Gastrocnemius medialis (tissue), 4 donors: Measurements from ENCODE around the gene ZNF784. TPM values are rescaled to one million over a fixed set of nuclear protein-coding genes. Genes with fewer than 3 reads are reported as not detected.

ENCODE experiments used
- ATAC-seq, 2 donors: fragments of 150-250 bp; one replicate each; pipeline ENCODE4 v1.9.1; 2016
- DNase-seq, 2 donors: peaks; one replicate each; pipeline ENCODE4 v3.0.0-alpha.2; 2019
- H3K27ac ChIP-seq, 4 donors: fragments of 200-600 bp; sonication (generic); 1 replicate in 1 of 4; 2 replicates in 3 of 4; pipeline ENCODE4 v1.5.1; 2016 to 2018; ENCODE audit warnings: mild to moderate bottlenecking in 2 of 4, moderate library complexity in 1 of 4
- H3K27me3 ChIP-seq, 3 donors: fragments of 200-600 bp; sonication (generic) in 2 of 3; 1 replicate in 1 of 3; 2 replicates in 2 of 3; pipeline versions ENCODE4 v1.5.1 to v1.6.0; 2016 to 2019; ENCODE audit warnings: mild to moderate bottlenecking in 1 of 3, moderate library complexity in 1 of 3
- H3K36me3 ChIP-seq, 2 donors: fragments of 200-600 bp; sonication (generic) in 1 of 2; one replicate each; pipeline ENCODE4 v1.5.1; 2017 to 2018
- H3K4me1 ChIP-seq, 2 donors: fragments of 200-600 bp; sonication (generic) in 1 of 2; one replicate each; pipeline ENCODE4 v1.5.1; 2016 to 2017; ENCODE audit warnings: mild to moderate bottlenecking in 2 of 2
- H3K4me3 ChIP-seq, 4 donors: fragments of 200-600 bp; sonication (generic) in 3 of 4; 1 replicate in 1 of 4; 2 replicates in 3 of 4; pipeline ENCODE4 v1.5.1; 2016 to 2019; ENCODE audit warnings: mild to moderate bottlenecking in 2 of 4
- H3K9me3 ChIP-seq, 3 donors: fragments of 200-600 bp; sonication (generic) in 2 of 3; 1 replicate in 1 of 3; 2 replicates in 2 of 3; pipeline ENCODE4 v1.5.1; 2016 to 2019
- CTCF ChIP-seq, 5 experiments: fragments of 450-650 bp in 3 of 5; fragments of 200-600 bp in 2 of 5; sonication (generic) in 2 of 5; IDR thresholded peaks in 4 of 5; conservative IDR thresholded peaks in 1 of 5; 1 replicate in 4 of 5; 2 replicates in 1 of 5; pipeline ENCODE4 v1.5.1; 2016 to 2019; ENCODE audit warnings: antibody characterized with exemption in 5 of 5, mild to moderate bottlenecking in 3 of 5, moderate library complexity in 3 of 5
- POLR2A ChIP-seq, 2 donors: fragments of 450-650 bp; IDR thresholded peaks; one replicate each; pipeline ENCODE4 v1.6.1; 2017; ENCODE audit warnings: antibody characterized with exemption in 2 of 2, mild to moderate bottlenecking in 2 of 2, moderate library complexity in 2 of 2
- in situ Hi-C, 4 donors: fragments of 200-750 bp; cut with MboI; loops; one replicate each; pipeline versions ENCODE4 v1.15.0 to v1.8.0; 2017; ENCODE audit warnings: low sequenced_read_pairs in 4 of 4
- intact Hi-C: fragments of 100-400 bp; cut with DNase I; formaldehyde crosslinking; loops from one replicate; pipeline ENCODE4 v1.15.1; 2023; ENCODE audit warnings: low total_unique reads
- total RNA-seq, 4 donors: library from RNA; depleted of rRNA; stranded (reverse); fragments of >200 nt; gene quantifications; one replicate each; pipeline versions ENCODE4 v1.1.0 to v1.2.3, GENCODE V29; 2016

Gene ZNF784
- total RNA-seq, 4 donors from 2014 or later: 6.0 to 10.0 (median 8.2) TPM

DNA sequence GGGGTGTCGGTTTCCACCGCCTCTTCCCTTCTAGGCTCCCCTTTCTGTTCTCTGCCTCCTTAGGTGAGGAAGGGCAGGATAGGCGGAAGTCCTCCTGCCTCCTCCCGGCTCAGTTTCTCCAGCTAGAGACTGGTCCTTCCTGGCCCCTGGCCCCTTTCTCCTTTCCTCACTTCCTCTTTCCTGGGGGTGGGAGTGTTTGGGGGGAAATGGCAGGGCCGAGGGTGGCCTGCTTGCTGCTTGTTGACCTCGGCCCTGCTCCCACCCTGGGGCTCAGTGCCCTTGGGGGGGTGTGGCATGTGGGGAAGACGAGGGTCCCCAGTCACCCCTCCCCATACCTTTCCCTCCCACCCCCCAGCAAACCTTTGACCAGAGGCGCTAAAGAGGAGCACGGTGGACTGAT, 35.5 kb upstream of the ZNF784 start:
- ATAC-seq: no peak
- intact Hi-C loops (no loop called here), in situ Hi-C loops (loop anchor here in 1 of 4 donors (10.0 kb wide), 1 partner anchor 285 kb away; the partner anchor contains the start of genes IL11 and TMEM190)
- peaks cover 36 to 41% of the 10 kb centered on the region in 2 donors for H3K4me1 ChIP-seq
- DNase-seq: no peak
- H3K27ac ChIP-seq: no peak overlapping the region
- no peak overlapping the region for H3K4me3 ChIP-seq
- peaks cover 0 to 46% of the 10 kb centered on the region in 2 donors for H3K36me3 ChIP-seq
- no peaks in the 10 kb centered on the region for H3K9me3 ChIP-seq
- no peak for TF ChIP-seq POLR2A (IDR thresholded peaks at IDR 0.05)
- no peak for TF ChIP-seq CTCF (IDR thresholded peaks at IDR 0.05 in 4 of 5, conservative IDR thresholded peaks at IDR 0.05 in 1 of 5)
- H3K27me3 ChIP-seq: no peaks in the 10 kb centered on the region

- Histone ChIP-seq H3K36me3 (peaks cover 0 to 38% of the 10 kb centered on the region in 2 donors), H3K4me1 (peaks cover 36 to 41% of the 10 kb centered on the region in 2 donors), H3K4me3 (no peak overlapping the region), H3K27ac (no peak overlapping the region), H3K9me3 (no peaks in the 10 kb centered on the region), H3K27me3 (no peaks in the 10 kb centered on the region)
- ATAC-seq (no peak), DNase-seq (no peak)
- intact Hi-C loops (no loop called here), in situ Hi-C loops (no loop called here)
- TF ChIP-seq CTCF (IDR thresholded peaks at IDR 0.05 in 4 of 5, conservative IDR thresholded peaks at IDR 0.05 in 1 of 5): no peak
- TF ChIP-seq POLR2A (IDR thresholded peaks at IDR 0.05): no peak
Observed at GRCh38 chr19:55658846-55659459, 34.6 kb upstream of the ZNF784 start.

DNA sequence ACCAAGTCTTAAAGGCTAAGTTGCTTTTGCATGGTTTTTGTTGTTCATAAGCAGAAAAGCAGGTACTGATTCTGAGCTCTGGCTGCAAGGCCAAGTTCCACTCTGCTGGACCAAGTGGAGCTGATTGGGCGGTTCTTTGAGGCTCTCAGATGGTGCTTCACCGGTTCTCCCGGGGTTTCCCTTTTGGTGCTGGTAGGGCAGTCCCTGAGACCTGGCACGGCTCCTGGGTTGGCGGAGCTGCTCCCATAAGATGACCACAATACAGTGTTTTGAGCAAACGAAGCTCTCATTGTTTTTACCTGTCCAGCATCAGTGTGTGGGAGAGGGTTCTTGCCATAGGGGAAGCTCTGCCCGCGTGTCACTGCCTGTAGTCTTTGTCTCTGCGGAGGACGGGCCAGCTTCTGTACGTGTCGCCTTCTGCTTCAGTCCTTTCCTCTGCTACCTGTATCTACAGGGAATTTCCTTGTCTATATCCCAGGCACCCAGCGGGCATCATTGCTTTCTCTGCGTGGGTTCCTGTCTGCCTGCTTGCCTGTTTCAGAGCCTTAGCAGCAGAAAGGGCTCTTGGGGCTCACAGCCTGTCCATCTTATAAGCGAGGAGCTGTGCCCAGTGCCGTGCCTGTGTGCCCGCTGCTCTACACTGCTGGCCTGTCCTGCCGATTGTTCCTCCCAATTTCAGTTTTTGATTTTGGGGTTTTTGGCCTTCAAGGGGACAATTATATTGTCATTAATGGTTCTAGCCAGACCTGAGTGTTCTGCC, 32.8 kb upstream of the ZNF784 start:
- H3K9me3 ChIP-seq: no peaks in the 10 kb centered on the region
- ATAC-seq (no peak), DNase-seq (no peak)
- in situ Hi-C loops: no loop called here
- H3K4me1 ChIP-seq: peaks cover 36 to 47% of the 10 kb centered on the region in 2 donors
- peak overlapping the region in 1 of 4 donors; percentile 34 for H3K27ac ChIP-seq
- H3K27me3 ChIP-seq: no peaks in the 10 kb centered on the region
- no peak for TF ChIP-seq POLR2A (IDR thresholded peaks at IDR 0.05)
- no peak for TF ChIP-seq CTCF (IDR thresholded peaks at IDR 0.05 in 4 of 5, conservative IDR thresholded peaks at IDR 0.05 in 1 of 5)
- H3K36me3 ChIP-seq: peaks cover 0 to 24% of the 10 kb centered on the region in 2 donors
- intact Hi-C loops: no loop called here
- peak overlapping the region; percentile 75 to 98 (median 90) for H3K4me3 ChIP-seq

DNA sequence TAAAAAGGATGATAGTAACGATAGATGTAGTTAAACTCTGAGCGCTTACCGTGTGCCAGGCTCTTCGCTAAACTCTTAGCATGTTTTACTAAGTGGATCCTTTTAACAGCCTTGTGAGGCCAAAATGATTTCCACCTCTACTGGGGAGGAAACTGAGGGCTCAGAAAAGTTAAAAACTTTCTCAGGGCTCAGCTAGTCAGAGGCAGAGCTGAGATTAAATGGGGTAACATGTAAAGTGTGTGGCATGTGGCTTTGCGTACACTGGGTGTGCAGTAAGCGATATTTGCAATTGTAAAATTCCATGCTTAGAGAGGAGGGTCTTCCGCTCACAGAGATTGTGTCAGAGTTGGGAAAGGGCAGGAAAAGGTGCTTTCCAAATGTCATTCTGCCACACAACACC, 32.2 kb upstream of the ZNF784 start:
- H3K4me3 ChIP-seq: peak overlapping the region; percentile 75 to 98 (median 90)
- ATAC-seq: no peak
- H3K36me3 ChIP-seq: peaks cover 0 to 18% of the 10 kb centered on the region in 2 donors
- DNase-seq: no peak
- TF ChIP-seq POLR2A (IDR thresholded peaks at IDR 0.05) (no peak), CTCF (IDR thresholded peaks at IDR 0.05 in 4 of 5, conservative IDR thresholded peaks at IDR 0.05 in 1 of 5) (no peak)
- intact Hi-C loops: no loop called here
- no peaks in the 10 kb centered on the region for H3K9me3 ChIP-seq
- in situ Hi-C loops: no loop called here
- peaks cover 36 to 47% of the 10 kb centered on the region in 2 donors for H3K4me1 ChIP-seq
- no peaks in the 10 kb centered on the region for H3K27me3 ChIP-seq
- peak overlapping the region in 1 of 4 donors; percentile 98 for H3K27ac ChIP-seq
